ENCODE data around the gene KCNIP3.
A peak's percentile ranks its signal among the peaks of the same experiment; 100 is the strongest.

The KCNIP3 gene

DNA sequence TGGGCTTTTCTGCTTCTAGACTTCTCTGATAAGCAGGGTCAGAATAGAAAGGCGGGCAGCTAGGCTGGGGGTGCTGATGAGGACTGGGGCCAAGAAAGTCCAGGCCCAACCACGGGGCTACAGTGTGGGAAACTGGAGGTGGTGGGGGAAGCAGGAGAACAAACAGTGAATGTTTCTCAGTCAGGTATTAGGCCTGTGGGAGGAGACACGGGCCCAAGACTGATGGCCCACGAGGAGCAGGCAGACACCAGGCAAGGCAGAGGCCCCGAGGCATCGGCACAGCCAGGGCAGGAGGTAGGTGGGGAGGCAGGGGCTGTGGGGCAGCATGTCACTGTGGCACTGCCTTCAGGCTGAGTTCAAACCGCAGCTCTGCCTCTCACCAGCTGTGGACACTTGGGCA, 40.7 kb downstream of the KCNIP3 start:
- H2BK120ac ChIP-seq (ENCODE audit: low read depth, low read length), result peak overlapping the region; percentile 51
- peak overlapping the region; percentile 65 for H3K18ac ChIP-seq (ENCODE audit: low read length)
- no peaks in the 10 kb centered on the region for H3K36me3 ChIP-seq (replicated peaks in 1 of 2; ENCODE audit: control insufficient read depth in 2 of 2, insufficient read depth in 2 of 2, low read length in 2 of 2)
- no peak overlapping the region for H3K4me2 ChIP-seq (ENCODE audit: insufficient read depth, low read length, poor library complexity, severe bottlenecking)
- H4K91ac ChIP-seq (ENCODE audit: low read depth, low read length, poor library complexity), result peak overlapping the region; percentile 13
- no peak overlapping the region for H3K4ac ChIP-seq (ENCODE audit: low read length)
- H3K4me3 ChIP-seq (ENCODE audit: low read length in 2 of 2), result no peak overlapping the region
- H3K27ac ChIP-seq (replicated peaks; ENCODE audit: low read length), result no peak overlapping the region
- peak overlapping the region; percentile 14 for H2AK5ac ChIP-seq (ENCODE audit: low read depth, low read length)
- no peaks in the 10 kb centered on the region for H3K9me3 ChIP-seq (replicated peaks in 1 of 2; ENCODE audit: control insufficient read depth in 2 of 2, insufficient read depth in 1 of 2, low read depth in 1 of 2, low read length in 2 of 2)
- no peak overlapping the region for H3K23ac ChIP-seq (ENCODE audit: low read depth, low read length, poor library complexity)
- no CpG with 5 or more reads among the region's 7 CpGs for WGBS, 2 donors (ENCODE audit: extremely low coverage in 2 of 2, insufficient read length in 2 of 2, insufficient replicate concordance in 1 of 2)
- H3K4me1 ChIP-seq (ENCODE audit: control insufficient read depth in 2 of 2, insufficient read depth in 1 of 2, low read depth in 1 of 2, low read length in 2 of 2), result no peaks in the 10 kb centered on the region
- H2BK12ac ChIP-seq (ENCODE audit: low read length), result no peak overlapping the region
- H3K9ac ChIP-seq (ENCODE audit: low read depth, low read length, poor library complexity), result no peak overlapping the region
- no peak overlapping the region for H2BK5ac ChIP-seq (ENCODE audit: low read length)
- H3K27me3 ChIP-seq (ENCODE audit: control insufficient read depth in 3 of 3, insufficient read depth in 3 of 3, low read depth in 1 of 3, low read length in 3 of 3), result peaks cover 2 to 23% (median 2%) of the 10 kb centered on the region in 3 experiments
- DNase-seq (ENCODE audit: low spot score), result no peak
- no peaks in the 10 kb centered on the region for H3K79me1 ChIP-seq (ENCODE audit: low read depth, low read length)
- no peak overlapping the region for H4K8ac ChIP-seq (ENCODE audit: low read depth, low read length)
- H3K14ac ChIP-seq (ENCODE audit: low read length), result no peak overlapping the region
- no peak overlapping the region for H2BK15ac ChIP-seq (ENCODE audit: low read length)
- no peak overlapping the region for H2AFZ ChIP-seq (ENCODE audit: low read length)

DNA sequence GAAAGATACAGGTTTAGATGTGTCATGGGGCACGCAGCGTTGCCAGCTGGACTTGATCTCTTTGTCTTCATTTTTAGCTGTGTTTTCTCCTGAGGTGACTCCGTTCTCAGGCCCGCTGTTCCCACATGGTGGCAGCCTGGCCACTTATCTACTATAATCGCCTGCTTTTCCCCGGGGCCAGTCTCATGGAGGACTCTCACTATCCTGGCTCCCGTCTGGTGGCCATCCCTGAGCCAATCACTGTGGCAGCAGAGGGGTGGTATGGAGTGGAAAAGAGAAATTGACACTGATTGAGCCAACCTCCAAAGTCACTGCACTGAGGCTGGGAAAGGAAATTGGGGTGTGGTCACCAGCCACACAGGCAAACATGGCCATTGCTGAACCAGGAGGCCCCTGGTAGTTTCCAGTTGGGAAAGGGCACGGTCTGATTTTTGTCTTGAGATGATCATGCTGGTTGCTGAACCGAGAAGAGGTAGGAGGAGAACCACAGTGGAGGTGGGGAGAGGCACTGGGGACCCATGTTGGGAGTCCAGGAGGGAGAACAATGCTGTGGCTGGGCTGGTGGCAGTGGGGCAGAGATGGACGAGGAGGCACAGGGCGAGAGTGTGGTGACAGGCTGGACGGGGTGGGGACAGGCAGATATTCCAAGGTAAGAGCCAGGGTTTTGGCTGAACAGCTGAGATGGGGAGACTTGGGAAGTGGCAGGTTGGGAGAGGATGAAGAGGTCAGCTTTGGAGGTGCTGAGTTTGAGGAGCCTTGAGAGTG, 45.6 kb downstream of the KCNIP3 start:
- H4K91ac ChIP-seq (ENCODE audit: low read depth, low read length, poor library complexity), result no peak overlapping the region
- H3K18ac ChIP-seq (ENCODE audit: low read length), result peak overlapping the region; percentile 21
- no peak overlapping the region for H2BK12ac ChIP-seq (ENCODE audit: low read length)
- H3K9me3 ChIP-seq (replicated peaks in 1 of 2; ENCODE audit: control insufficient read depth in 2 of 2, insufficient read depth in 1 of 2, low read depth in 1 of 2, low read length in 2 of 2), result no peaks in the 10 kb centered on the region
- peaks cover 3 to 9% of the 10 kb centered on the region in 2 donors for H3K4me1 ChIP-seq (ENCODE audit: control insufficient read depth in 2 of 2, insufficient read depth in 1 of 2, low read depth in 1 of 2, low read length in 2 of 2)
- no peaks in the 10 kb centered on the region for H3K79me1 ChIP-seq (ENCODE audit: low read depth, low read length)
- no peak for DNase-seq (ENCODE audit: low spot score)
- peak overlapping the region; percentile 45 for H3K23ac ChIP-seq (ENCODE audit: low read depth, low read length, poor library complexity)
- no peak overlapping the region for H3K27ac ChIP-seq (replicated peaks; ENCODE audit: low read length)
- no peak overlapping the region for H3K4me3 ChIP-seq (ENCODE audit: low read length in 2 of 2)
- H3K36me3 ChIP-seq (replicated peaks in 1 of 2; ENCODE audit: control insufficient read depth in 2 of 2, insufficient read depth in 2 of 2, low read length in 2 of 2), result no peaks in the 10 kb centered on the region
- peak overlapping the region; percentile 31 for H2AK5ac ChIP-seq (ENCODE audit: low read depth, low read length)
- peaks cover 7 to 66% (median 31%) of the 10 kb centered on the region in 3 experiments for H3K27me3 ChIP-seq (ENCODE audit: control insufficient read depth in 3 of 3, insufficient read depth in 3 of 3, low read depth in 1 of 3, low read length in 3 of 3)
- H4K8ac ChIP-seq (ENCODE audit: low read depth, low read length), result no peak overlapping the region
- H2AFZ ChIP-seq (ENCODE audit: low read length), result no peak overlapping the region
- no peak overlapping the region for H3K14ac ChIP-seq (ENCODE audit: low read length)
- H3K9ac ChIP-seq (ENCODE audit: low read depth, low read length, poor library complexity), result no peak overlapping the region
- H3K4ac ChIP-seq (ENCODE audit: low read length), result peak overlapping the region; percentile 86
- no peak overlapping the region for H2BK15ac ChIP-seq (ENCODE audit: low read length)
- no peak overlapping the region for H3K4me2 ChIP-seq (ENCODE audit: insufficient read depth, low read length, poor library complexity, severe bottlenecking)
- no peak overlapping the region for H2BK5ac ChIP-seq (ENCODE audit: low read length)
- no CpG with 5 or more reads among the region's 12 CpGs for WGBS, 2 donors (ENCODE audit: extremely low coverage in 2 of 2, insufficient read length in 2 of 2, insufficient replicate concordance in 1 of 2)
- no peak overlapping the region for H2BK120ac ChIP-seq (ENCODE audit: low read depth, low read length)

DNA sequence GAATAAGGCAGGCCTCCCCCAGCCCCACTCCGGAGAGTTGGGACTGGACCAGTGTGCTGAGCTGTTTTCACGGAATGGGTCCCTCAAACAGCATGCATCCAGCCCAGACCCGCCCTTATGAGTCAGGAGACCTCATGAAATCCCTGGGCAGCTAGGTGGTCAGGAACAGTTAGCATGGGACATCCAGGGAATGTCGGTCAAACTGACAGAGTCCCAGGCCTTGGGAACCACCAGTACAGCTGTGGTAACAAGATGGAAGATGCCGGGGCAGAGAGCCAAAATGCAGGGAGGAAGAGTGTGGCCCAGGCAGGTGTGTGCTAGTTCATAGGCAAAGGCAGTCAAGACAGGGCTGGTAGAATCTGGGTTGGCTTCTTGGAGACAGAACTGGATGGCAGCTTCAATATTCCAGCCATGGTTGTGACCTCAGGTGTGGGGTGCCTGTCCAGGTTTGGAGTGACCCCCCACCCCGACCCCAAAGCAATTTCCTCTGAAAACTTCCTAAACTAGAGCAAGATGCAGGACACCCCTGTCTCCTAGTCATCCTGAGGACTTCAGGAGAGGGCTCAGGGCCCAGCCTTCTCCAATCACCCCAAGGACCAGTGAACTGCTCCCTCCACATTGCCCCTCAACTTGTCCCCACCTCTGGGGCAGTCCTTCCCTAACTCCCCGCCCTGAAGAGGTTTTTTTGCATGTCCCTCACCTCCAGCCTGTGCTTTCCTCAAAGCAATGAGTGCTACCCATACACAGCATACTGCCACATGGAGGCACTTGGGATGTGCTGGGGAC, 46.5 kb downstream of the KCNIP3 start:
- Histone ChIP-seq H3K4ac (ENCODE audit: low read length) (no peak overlapping the region), H3K14ac (ENCODE audit: low read length) (no peak overlapping the region), H3K9me3 (replicated peaks in 1 of 2; ENCODE audit: control insufficient read depth in 2 of 2, insufficient read depth in 1 of 2, low read depth in 1 of 2, low read length in 2 of 2) (no peaks in the 10 kb centered on the region), H3K4me1 (ENCODE audit: control insufficient read depth in 2 of 2, insufficient read depth in 1 of 2, low read depth in 1 of 2, low read length in 2 of 2) (peaks cover 3 to 9% of the 10 kb centered on the region in 2 donors), H3K4me2 (ENCODE audit: insufficient read depth, low read length, poor library complexity, severe bottlenecking) (no peak overlapping the region), H3K27ac (replicated peaks; ENCODE audit: low read length) (no peak overlapping the region), H2BK5ac (ENCODE audit: low read length) (no peak overlapping the region), H3K79me1 (ENCODE audit: low read depth, low read length) (no peaks in the 10 kb centered on the region), H3K27me3 (ENCODE audit: control insufficient read depth in 3 of 3, insufficient read depth in 3 of 3, low read depth in 1 of 3, low read length in 3 of 3) (peaks cover 7 to 70% (median 39%) of the 10 kb centered on the region in 3 experiments), H3K36me3 (replicated peaks in 1 of 2; ENCODE audit: control insufficient read depth in 2 of 2, insufficient read depth in 2 of 2, low read length in 2 of 2) (no peaks in the 10 kb centered on the region), H2BK15ac (ENCODE audit: low read length) (no peak overlapping the region), H2BK12ac (ENCODE audit: low read length) (no peak overlapping the region), H3K23ac (ENCODE audit: low read depth, low read length, poor library complexity) (peak overlapping the region; percentile 6), H2BK120ac (ENCODE audit: low read depth, low read length) (no peak overlapping the region), H4K91ac (ENCODE audit: low read depth, low read length, poor library complexity) (no peak overlapping the region), H3K18ac (ENCODE audit: low read length) (no peak overlapping the region), H3K4me3 (ENCODE audit: low read length in 2 of 2) (no peak overlapping the region), H2AFZ (ENCODE audit: low read length) (no peak overlapping the region), H4K8ac (ENCODE audit: low read depth, low read length) (no peak overlapping the region), H2AK5ac (ENCODE audit: low read depth, low read length) (peak overlapping the region; percentile 11), H3K9ac (ENCODE audit: low read depth, low read length, poor library complexity) (no peak overlapping the region)
- DNase-seq (ENCODE audit: low spot score), result no peak
- WGBS, 2 donors (ENCODE audit: extremely low coverage in 2 of 2, insufficient read length in 2 of 2, insufficient replicate concordance in 1 of 2), result no CpG with 5 or more reads among the region's 7 CpGs

DNA sequence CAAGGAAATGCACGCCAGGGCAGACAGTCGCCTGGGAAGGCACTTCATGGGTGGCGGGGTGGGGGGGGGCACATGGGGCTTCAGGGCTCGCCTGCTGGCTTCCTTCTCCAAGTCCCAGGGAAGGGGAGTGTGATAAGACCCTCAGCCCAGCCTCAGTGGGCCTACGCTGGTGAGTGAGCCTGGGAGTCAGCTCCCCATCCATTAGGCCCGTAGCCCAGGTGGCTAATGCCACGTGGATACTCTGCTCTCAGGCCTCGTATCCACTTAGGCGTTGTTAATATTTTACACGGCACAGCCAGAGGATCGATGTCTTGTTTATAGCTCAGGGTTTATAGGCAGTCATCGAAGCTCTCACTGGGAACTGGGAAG, 47.1 kb downstream of the KCNIP3 start:
- no peak overlapping the region for H3K27ac ChIP-seq (replicated peaks; ENCODE audit: low read length)
- H3K18ac ChIP-seq (ENCODE audit: low read length), result no peak overlapping the region
- no peak overlapping the region for H2BK120ac ChIP-seq (ENCODE audit: low read depth, low read length)
- H4K91ac ChIP-seq (ENCODE audit: low read depth, low read length, poor library complexity), result no peak overlapping the region
- no peak overlapping the region for H3K14ac ChIP-seq (ENCODE audit: low read length)
- H3K4me1 ChIP-seq (ENCODE audit: control insufficient read depth in 2 of 2, insufficient read depth in 1 of 2, low read depth in 1 of 2, low read length in 2 of 2), result peaks cover 3 to 9% of the 10 kb centered on the region in 2 donors
- no peak overlapping the region for H3K4ac ChIP-seq (ENCODE audit: low read length)
- no peaks in the 10 kb centered on the region for H3K36me3 ChIP-seq (replicated peaks in 1 of 2; ENCODE audit: control insufficient read depth in 2 of 2, insufficient read depth in 2 of 2, low read length in 2 of 2)
- H3K9me3 ChIP-seq (replicated peaks in 1 of 2; ENCODE audit: control insufficient read depth in 2 of 2, insufficient read depth in 1 of 2, low read depth in 1 of 2, low read length in 2 of 2), result no peaks in the 10 kb centered on the region
- H3K4me2 ChIP-seq (ENCODE audit: insufficient read depth, low read length, poor library complexity, severe bottlenecking), result no peak overlapping the region
- H2AFZ ChIP-seq (ENCODE audit: low read length), result no peak overlapping the region
- H3K27me3 ChIP-seq (ENCODE audit: control insufficient read depth in 3 of 3, insufficient read depth in 3 of 3, low read depth in 1 of 3, low read length in 3 of 3), result peaks cover 7 to 75% (median 39%) of the 10 kb centered on the region in 3 experiments
- no CpG with 5 or more reads among the region's 12 CpGs for WGBS, 2 donors (ENCODE audit: extremely low coverage in 2 of 2, insufficient read length in 2 of 2, insufficient replicate concordance in 1 of 2)
- no peak overlapping the region for H2BK5ac ChIP-seq (ENCODE audit: low read length)
- no peak for DNase-seq (ENCODE audit: low spot score)
- no peak overlapping the region for H4K8ac ChIP-seq (ENCODE audit: low read depth, low read length)
- H3K4me3 ChIP-seq (ENCODE audit: low read length in 2 of 2), result no peak overlapping the region
- H3K23ac ChIP-seq (ENCODE audit: low read depth, low read length, poor library complexity), result no peak overlapping the region
- H2BK15ac ChIP-seq (ENCODE audit: low read length), result no peak overlapping the region
- no peak overlapping the region for H2BK12ac ChIP-seq (ENCODE audit: low read length)
- no peak overlapping the region for H2AK5ac ChIP-seq (ENCODE audit: low read depth, low read length)
- no peak overlapping the region for H3K9ac ChIP-seq (ENCODE audit: low read depth, low read length, poor library complexity)
- H3K79me1 ChIP-seq (ENCODE audit: low read depth, low read length), result no peaks in the 10 kb centered on the region

Measured in neuronal stem cell (in vitro differentiated cells).